ENCODE data around the gene SELP.

GRCh38 chr1:169585181-169585580 lies 44.7 kb downstream of the SELP start:
- no peak for TF ChIP-seq CTCF (conservative IDR thresholded peaks at IDR 0.05; ENCODE audit: low read length)
- TF ChIP-seq EZH2phosphoT487 (IDR thresholded peaks at IDR 0.05; ENCODE audit: borderline replicate concordance), result no peak
